ENCODE measurements around the gene OR10AG1.

Gene OR10AG1

DNA sequence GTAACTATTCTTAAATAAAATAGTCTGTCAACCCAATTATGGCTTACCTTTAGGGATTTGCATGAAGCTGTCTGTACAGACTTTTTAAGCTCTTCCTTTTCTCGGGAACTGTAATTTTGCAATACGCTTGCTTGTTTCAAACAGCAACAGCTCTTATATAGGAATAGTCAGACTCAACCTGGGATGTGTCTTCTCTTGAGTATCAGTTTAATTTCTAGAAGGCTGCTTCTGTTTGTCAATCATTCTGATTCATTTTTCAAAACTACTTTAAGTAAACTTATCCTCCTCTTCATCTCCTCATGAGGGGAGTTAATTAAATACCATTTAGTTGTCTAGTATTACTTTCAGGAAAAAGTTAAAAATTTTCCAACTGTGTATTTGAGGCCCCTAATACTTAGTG lies at the start of gene OR10AG1:
Gene OR10AG1 (minus strand): TSS at position 101 of the 400 bp plus-strand sequence. CDS start 38 bp downstream, at position 63.
- no peak within 1 kb of the TSS for H3K4me3 ChIP-seq (ENCODE audit: low read depth, low read length)
- DNase-seq (ENCODE audit: low read depth): no peak

DNA sequence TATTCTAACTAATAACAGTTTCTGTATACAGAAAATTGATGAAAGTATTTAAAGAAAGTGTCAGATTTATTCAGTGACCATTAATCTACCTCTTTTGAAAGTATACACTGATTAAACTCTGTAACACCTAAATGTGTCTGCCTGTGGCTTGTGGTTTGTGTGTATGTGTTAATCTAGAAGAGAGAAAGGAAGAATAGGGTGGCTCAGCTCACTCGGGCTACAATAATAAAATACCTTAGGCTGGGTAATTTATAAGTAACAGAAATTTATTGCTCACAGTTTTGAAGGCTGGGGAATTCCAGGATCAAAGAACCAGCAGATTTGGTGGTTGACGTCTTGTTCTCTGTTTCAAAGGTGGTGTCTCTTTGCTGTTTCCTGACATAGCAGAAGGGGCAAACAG lies 44.1 kb upstream of the OR10AG1 start:
- no peak for DNase-seq (ENCODE audit: low read depth)
- H3K4me3 ChIP-seq (ENCODE audit: low read depth, low read length): no peak overlapping the region

- no peak for DNase-seq (ENCODE audit: low read depth)
- no peak overlapping the region for H3K4me3 ChIP-seq (ENCODE audit: low read depth, low read length)
Observed at GRCh38 chr11:56010716-56011115, 41.0 kb upstream of the OR10AG1 start.

- no peak within 1 kb of the TSS for H3K4me3 ChIP-seq (ENCODE audit: low read depth, low read length)
- DNase-seq (ENCODE audit: low read depth): no peak
Observed at GRCh38 chr11:55994525-55994924, 24.8 kb upstream of the OR10AG1 start, which contains the start of gene OR5F1. OR5F1 (minus strand) TSS chr11:55994625; CDS start chr11:55994625, 0 bp downstream.

GRCh38 chr11:55970935-55971334 lies 1.2 kb upstream of the OR10AG1 start:
- no peak for DNase-seq (ENCODE audit: low read depth)
- no peak overlapping the region for H3K4me3 ChIP-seq (ENCODE audit: low read depth, low read length)

- DNase-seq (ENCODE audit: low read depth): no peak
- H3K4me3 ChIP-seq (ENCODE audit: low read depth, low read length): no peak overlapping the region
Observed at GRCh38 chr11:55967914-55968313, 1.8 kb downstream of the OR10AG1 start.

GRCh38 chr11:55966391-55966790 lies 3.4 kb downstream of the OR10AG1 start:
- no peak overlapping the region for H3K4me3 ChIP-seq (ENCODE audit: low read depth, low read length)
- DNase-seq (ENCODE audit: low read depth): no peak

GRCh38 chr11:55956521-55956920 lies 13.2 kb downstream of the OR10AG1 start:
- H3K4me3 ChIP-seq (ENCODE audit: low read depth, low read length): no peak overlapping the region
- no peak for DNase-seq (ENCODE audit: low read depth)

DNA sequence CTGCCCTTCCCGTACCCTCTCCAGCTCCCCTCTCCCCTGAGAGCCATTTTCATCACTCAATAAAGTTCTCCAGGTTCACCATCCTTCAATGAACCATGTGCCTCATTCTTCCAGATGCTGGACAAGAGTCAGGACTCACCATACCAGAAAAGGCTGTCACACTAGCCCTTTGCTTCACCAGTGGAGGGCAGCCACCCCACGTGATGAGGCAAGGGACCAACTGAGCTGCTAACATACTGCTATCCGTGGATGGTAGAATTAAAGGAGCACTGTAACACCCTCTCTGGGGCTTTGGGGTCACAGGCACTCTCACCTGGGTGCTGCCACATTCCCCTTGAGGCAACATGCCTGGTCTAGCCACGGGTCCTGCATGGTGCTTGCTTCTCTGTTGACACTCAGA lies 20.4 kb downstream of the OR10AG1 start:
- DNase-seq (ENCODE audit: low read depth): no peak
- H3K4me3 ChIP-seq (ENCODE audit: low read depth, low read length): no peak overlapping the region

GRCh38 chr11:55942785-55943392 lies 26.9 kb downstream of the OR10AG1 start:
- no peak overlapping the region for H3K4me3 ChIP-seq (ENCODE audit: low read depth, low read length)
- no peak for DNase-seq (ENCODE audit: low read depth)

DNA sequence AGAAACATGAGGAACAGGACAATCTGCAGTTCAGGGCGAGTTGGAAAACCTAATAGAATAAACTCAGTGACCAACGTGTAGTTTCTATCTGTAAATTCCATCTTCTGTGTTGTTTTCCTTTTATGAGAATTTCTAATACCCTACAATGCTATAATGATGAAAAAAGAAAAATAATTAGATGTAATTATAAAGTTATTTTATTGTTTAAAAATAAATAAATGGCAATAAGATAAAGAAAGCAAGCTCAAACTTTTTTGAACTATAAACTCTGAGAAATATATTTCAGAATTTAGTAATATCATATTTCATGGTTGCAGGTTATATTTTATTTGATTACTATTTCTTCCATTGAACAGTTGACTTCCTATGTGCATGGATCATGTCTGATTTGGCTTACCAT lies 33.4 kb downstream of the OR10AG1 start, which contains the start of gene OR5I1:
Gene OR5I1 (minus strand): TSS at position 101 of the 400 bp plus-strand sequence. CDS start 0 bp downstream, at position 101.
- H3K4me3 ChIP-seq (ENCODE audit: low read depth, low read length): no peak within 1 kb of the TSS
- DNase-seq (ENCODE audit: low read depth): no peak

DNA sequence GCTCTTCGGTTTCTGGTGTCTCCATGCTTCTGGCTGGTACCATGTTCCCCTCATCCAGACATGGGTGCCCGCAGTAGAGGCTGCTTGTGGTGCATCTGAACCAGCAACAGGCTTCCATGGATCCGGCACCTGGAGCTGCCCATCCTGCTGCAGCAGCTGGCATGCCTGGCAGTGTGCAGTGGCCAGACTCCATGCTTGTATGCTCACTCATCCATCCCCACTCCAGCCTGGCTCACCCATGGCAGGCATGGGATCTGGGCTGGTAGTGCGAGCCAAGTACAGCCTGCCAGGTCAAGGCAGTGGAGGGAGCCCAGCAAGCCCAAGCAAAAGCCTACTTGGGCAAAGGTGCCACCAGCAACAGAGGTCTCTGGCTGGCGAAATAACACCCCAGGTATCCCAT lies 49.2 kb downstream of the OR10AG1 start:
- no peak for DNase-seq (ENCODE audit: low read depth)
- no peak overlapping the region for H3K4me3 ChIP-seq (ENCODE audit: low read depth, low read length)
